NB4 (cell line): ENCODE measurements around the gene PNPLA4.

Experiments
- CTCF ChIP-seq: IDR thresholded peaks from one replicate; pipeline ENCODE4 v1.5.1; 2012; ENCODE audit warnings: low read depth, low read length
- MAX ChIP-seq: IDR thresholded peaks from 2 replicates; pipeline ENCODE4 v1.6.1; 2011; ENCODE audit warnings: low read depth, low read length
- MYC ChIP-seq: IDR thresholded peaks from 2 replicates; pipeline ENCODE4 v1.6.1; 2011; ENCODE audit warnings: low read depth, low read length
- POLR2A ChIP-seq: IDR thresholded peaks from 2 replicates; pipeline ENCODE4 v1.6.1; 2011; ENCODE audit warnings: mild to moderate bottlenecking; ENCODE audit not compliant: insufficient read length; ENCODE audit errors: extremely low read depth

GRCh38 chrX:7926501-7926900 is 712 bp downstream of the PNPLA4 start:
- TF ChIP-seq CTCF (no peak), MAX (no peak), POLR2A (no peak), MYC (no peak)
